LNCAP (cell line): ENCODE data around the gene SEC61A1.

Experiments used
- TF ChIP-seq, protein P1 (sequence below): fragments of 450-650 bp; IDR thresholded peaks from 2 replicates; pipeline ENCODE4 v1.5.1; 2017; ENCODE audit warnings: mild to moderate bottlenecking

Gene SEC61A1

DNA sequence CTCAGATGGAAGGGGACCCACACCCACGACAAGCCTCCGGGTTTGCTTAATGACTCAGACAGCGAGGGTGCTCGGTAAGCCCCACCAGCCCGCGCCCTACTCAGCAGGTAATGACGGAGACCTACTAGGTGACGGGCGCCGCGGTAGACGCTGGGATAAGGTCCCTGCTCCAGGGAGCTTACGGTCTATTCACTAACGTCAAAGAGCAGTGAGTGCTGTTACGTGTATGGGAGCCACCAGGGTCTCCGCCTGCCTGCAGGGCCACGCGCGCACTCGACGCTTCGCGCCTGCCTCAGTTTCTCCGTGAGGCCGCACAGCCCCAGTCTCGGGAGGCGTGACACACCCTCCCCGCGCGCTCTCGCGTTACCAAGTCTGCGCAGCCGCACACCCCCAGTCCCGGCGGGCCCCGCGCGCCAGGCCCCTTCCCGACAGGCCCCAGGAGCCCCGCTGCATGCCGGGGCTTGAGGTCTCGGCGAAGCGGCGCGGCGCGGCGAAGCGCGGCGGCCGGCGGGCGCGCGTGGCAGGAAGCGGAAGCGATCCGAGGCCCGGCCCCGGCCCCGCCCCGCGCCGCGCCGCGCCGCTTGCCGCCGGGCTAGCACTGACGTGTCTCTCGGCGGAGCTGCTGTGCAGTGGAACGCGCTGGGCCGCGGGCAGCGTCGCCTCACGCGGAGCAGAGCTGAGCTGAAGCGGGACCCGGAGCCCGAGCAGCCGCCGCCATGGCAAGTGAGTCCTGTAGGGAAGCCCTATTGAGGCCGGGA lies at the start of gene SEC61A1:
TSS of gene SEC61A1 (plus strand) at position 601 of the 758 bp plus-strand sequence. CDS start at position 717, 116 bp downstream.
- TF ChIP-seq, protein P1, sequence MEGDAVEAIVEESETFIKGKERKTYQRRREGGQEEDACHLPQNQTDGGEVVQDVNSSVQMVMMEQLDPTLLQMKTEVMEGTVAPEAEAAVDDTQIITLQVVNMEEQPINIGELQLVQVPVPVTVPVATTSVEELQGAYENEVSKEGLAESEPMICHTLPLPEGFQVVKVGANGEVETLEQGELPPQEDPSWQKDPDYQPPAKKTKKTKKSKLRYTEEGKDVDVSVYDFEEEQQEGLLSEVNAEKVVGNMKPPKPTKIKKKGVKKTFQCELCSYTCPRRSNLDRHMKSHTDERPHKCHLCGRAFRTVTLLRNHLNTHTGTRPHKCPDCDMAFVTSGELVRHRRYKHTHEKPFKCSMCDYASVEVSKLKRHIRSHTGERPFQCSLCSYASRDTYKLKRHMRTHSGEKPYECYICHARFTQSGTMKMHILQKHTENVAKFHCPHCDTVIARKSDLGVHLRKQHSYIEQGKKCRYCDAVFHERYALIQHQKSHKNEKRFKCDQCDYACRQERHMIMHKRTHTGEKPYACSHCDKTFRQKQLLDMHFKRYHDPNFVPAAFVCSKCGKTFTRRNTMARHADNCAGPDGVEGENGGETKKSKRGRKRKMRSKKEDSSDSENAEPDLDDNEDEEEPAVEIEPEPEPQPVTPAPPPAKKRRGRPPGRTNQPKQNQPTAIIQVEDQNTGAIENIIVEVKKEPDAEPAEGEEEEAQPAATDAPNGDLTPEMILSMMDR = no peak

DNA sequence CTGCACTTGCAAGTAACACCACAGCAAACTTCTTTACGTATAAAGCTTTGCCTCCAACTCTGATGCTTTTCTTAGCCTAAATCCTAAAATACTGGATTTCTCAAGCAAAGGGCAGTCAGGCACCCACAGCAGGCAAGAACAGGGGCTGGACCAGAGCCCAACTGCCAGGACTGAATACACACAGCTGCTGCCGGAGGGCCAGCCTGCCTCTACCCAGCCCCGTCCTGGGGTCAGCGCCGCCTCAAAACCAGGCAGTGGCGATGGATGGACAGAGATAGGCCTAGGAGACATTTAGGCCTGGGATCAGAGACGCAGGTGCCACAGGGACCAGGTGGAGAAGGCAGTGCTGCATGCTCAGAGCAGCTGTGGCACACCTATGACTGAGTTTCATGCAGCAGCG lies 47.6 kb upstream of the SEC61A1 start:
- TF ChIP-seq, protein P1 = no peak

DNA sequence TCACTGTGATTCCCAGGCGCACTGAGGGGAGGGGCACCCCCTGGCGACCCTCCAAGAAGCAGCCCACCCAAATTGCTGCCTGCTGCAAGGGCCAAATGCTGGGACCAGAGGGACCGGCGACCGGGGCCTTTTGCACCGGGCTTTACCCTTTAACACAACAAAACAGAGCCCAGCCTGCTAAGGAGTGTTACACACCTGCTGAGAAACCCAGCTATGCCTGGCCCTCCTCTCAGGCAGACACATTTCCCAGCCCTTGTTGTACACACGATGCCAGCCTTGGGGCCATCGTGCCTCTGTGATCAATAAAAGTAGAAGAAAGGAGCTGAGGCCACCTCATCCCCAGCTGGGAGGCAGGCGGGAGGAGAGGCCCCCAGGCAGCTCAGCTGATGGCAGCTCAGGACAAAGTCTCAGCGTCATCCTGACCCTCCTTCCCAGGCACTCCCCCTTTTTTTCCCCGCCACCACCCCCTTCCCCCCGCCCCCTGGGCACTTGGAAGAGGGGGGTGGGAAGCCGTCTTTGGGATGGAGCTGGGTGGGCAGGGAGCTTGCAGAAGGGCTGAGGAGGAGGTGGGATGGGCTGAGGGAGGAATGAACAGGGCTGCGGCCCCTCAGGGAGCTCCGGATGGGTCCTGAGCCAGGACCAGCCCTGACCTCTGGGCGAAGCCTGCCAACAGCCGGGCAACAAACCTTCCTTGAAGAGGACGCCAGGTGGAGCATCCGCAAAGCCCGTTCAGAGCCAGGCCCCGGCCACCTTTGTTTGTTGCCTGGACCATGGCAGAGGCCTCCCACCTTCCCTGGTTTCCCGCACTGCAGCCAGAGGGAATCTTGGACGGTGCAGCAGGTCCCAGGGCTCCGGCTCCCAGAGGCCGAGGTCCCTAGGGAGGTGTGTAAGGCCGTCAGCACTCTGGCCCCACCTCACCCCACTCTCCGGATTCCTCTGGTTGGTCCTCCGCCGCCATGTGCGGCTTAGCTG lies 45.9 kb upstream of the SEC61A1 start:
- TF ChIP-seq, protein P1 = no peak

DNA sequence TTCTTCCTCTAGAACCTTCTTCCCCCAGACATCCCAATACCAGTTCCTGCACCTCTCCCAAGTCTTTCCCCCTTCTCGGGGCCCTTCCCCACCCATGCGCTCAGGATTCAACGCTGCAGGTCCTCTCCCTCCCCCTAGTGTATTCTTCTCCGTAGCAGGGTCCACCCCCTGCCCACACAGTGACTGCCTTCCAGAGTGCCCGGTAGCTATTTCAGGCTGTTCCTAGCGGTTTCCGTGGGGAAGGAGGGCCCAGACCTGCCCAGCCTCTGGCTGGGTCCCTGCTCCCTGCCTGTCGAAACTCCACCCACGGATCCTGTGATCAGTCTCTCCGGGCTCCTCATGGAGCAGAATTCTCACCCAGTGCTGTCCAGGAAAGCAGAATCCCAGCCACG lies 45.2 kb upstream of the SEC61A1 start:
- TF ChIP-seq, protein P1 = no peak

DNA sequence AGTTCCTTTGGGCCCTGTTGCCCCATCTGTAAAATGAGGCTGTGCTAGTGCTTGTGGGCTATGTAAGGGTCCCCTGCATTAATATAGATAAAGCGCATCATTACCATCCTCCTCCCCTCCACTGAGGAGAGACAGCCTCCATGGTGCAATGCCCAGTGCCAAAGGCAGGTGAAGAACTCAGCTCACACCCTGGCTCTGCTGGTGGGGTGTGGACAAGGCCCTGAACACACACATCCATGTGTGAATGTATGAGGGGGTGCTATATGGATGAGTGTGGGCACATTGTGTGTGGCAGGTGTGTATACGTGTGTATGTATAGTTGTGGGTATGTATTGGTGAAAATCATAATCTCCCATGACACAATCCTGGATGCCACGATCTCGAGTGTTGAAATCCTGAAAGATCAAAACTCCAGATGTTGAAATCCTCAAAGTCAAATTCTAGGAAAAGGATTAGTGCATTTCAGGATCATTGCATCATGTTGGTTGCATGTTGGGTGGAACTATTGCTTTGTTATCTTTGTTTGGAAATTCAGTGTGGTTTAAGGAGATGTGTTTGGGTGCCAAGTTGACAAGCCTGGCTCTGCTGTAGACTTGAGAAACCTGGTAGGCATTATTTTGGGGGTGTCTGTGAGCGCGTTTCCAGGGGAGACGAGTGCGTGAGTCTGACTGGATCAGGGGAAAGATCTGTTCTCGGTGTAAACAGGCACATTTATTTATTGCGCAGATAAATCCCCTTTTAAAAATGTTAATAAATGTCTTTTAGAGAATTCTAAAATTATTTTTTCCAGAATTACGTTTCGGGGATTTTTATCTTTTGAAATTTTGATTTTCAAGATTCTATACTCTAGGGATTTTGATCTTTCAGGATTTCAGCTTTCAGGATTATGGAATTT lies 42.0 kb upstream of the SEC61A1 start:
- TF ChIP-seq, protein P1 = no peak

DNA sequence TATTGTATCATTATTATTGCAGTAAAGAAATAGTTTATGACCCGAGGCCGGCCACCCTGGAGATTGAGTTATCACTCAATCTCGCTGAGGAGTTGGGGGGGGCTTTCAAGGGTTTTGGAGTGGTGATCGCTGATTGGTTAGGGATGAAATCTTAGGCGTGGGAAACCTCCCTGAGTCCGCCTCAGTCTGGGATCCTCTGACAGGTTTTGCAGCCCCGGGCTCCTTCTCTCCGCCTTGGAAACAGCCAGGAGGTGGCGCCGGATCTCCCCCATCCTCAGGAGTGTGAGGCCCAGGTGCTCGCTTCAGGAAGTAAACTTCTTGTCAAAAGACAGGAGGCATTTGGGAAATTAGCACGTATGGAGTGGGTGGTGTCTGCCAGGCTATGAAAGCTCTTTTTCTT lies 41.1 kb upstream of the SEC61A1 start:
- TF ChIP-seq, protein P1 = peak; percentile 82

DNA sequence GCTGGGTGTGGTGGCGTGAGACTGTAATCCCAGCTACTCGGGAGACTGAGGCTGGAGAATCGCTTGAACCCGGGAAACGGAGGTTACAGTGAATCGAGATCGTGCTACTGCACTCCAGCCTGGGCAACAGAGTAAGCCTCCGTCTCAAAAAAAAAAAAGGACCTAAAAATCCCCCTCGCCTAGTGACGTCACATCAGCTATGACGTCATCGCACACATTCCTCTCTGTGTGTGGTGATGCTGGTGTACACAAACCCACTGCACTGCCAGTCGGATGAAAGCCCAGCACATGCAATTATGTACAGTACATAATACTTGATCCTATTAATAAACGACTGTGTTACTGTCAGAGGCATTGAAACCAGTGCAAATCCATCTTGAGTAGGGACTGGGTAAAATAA lies 40.2 kb upstream of the SEC61A1 start:
- TF ChIP-seq, protein P1 = no peak
